Neuron (in vitro differentiated cells): ENCODE results near the gene AMDHD2.

Source experiments
- H2AFZ ChIP-seq: one replicate; pipeline ENCODE4 v1.6.1; 2013; ENCODE audit warnings: low read depth, mild to moderate bottlenecking, inconsistent platforms, low read length, moderate library complexity
- H3K27me3 ChIP-seq: one replicate; pipeline ENCODE4 v1.6.1; 2013; ENCODE audit warnings: low read length; ENCODE audit not compliant: insufficient read depth
- H3K36me3 ChIP-seq: one replicate; pipeline ENCODE4 v1.6.1; 2013; ENCODE audit warnings: low read length; ENCODE audit not compliant: insufficient read depth
- H3K4me1 ChIP-seq: one replicate; pipeline ENCODE4 v1.6.1; 2013; ENCODE audit warnings: low read length; ENCODE audit not compliant: insufficient read depth
- H3K4me3 ChIP-seq: 2 replicates; pipeline ENCODE4 v1.5.1; 2013; ENCODE audit warnings: mild to moderate bottlenecking, low read length, moderate library complexity
- H3K9me3 ChIP-seq: one replicate; pipeline ENCODE4 v1.6.1; 2013; ENCODE audit warnings: low read length

Gene AMDHD2

GRCh38 chr16:2511128-2511800 lies 8.9 kb upstream of the AMDHD2 start:
- no peaks in the 10 kb centered on the region for H3K9me3 ChIP-seq
- peaks cover 2% of the 10 kb centered on the region for H3K36me3 ChIP-seq
- H3K27me3 ChIP-seq: no peaks in the 10 kb centered on the region
- no peak overlapping the region for H3K4me3 ChIP-seq
- peaks cover 29% of the 10 kb centered on the region for H3K4me1 ChIP-seq
- no peak overlapping the region for H2AFZ ChIP-seq

- H3K4me1 ChIP-seq: peaks cover 29% of the 10 kb centered on the region
- H2AFZ ChIP-seq: no peak overlapping the region
- H3K4me3 ChIP-seq: no peak overlapping the region
- H3K27me3 ChIP-seq: no peaks in the 10 kb centered on the region
- no peaks in the 10 kb centered on the region for H3K9me3 ChIP-seq
- H3K36me3 ChIP-seq: peaks cover 6% of the 10 kb centered on the region
Measured at GRCh38 chr16:2511996-2512734, 8.0 kb upstream of the AMDHD2 start.

GRCh38 chr16:2512735-2513404 lies 7.3 kb upstream of the AMDHD2 start:
- Histone ChIP-seq H3K36me3 (peaks cover 6% of the 10 kb centered on the region), H2AFZ (peak overlapping the region; percentile 79), H3K27me3 (no peaks in the 10 kb centered on the region), H3K9me3 (no peaks in the 10 kb centered on the region), H3K4me3 (peak overlapping the region; percentile 54), H3K4me1 (peaks cover 29% of the 10 kb centered on the region)

- peak within 1 kb of the TSS; percentile 54 for H3K4me3 ChIP-seq
- H3K36me3 ChIP-seq: peaks cover 9% of the 10 kb centered on the region
- H3K9me3 ChIP-seq: no peaks in the 10 kb centered on the region
- no peaks in the 10 kb centered on the region for H3K27me3 ChIP-seq
- H3K4me1 ChIP-seq: peaks cover 32% of the 10 kb centered on the region
- peak within 1 kb of the TSS; percentile 79 for H2AFZ ChIP-seq
Measured at GRCh38 chr16:2513405-2514332, 6.5 kb upstream of the AMDHD2 start, which contains the start of gene ATP6V0C. TSS of gene ATP6V0C (plus strand) at chr16:2513952. CDS start at chr16:2514104, 152 bp downstream.

- peaks cover 9% of the 10 kb centered on the region for H3K36me3 ChIP-seq
- no peak overlapping the region for H2AFZ ChIP-seq
- peaks cover 40% of the 10 kb centered on the region for H3K4me1 ChIP-seq
- no peaks in the 10 kb centered on the region for H3K27me3 ChIP-seq
- H3K9me3 ChIP-seq: no peaks in the 10 kb centered on the region
- H3K4me3 ChIP-seq: peak overlapping the region; percentile 54
Measured at GRCh38 chr16:2514333-2515179, 5.6 kb upstream of the AMDHD2 start.

GRCh38 chr16:2515180-2515851 lies 4.9 kb upstream of the AMDHD2 start:
- Histone ChIP-seq H3K4me3 (peak overlapping the region; percentile 54), H2AFZ (no peak overlapping the region), H3K27me3 (no peaks in the 10 kb centered on the region), H3K36me3 (peaks cover 9% of the 10 kb centered on the region), H3K9me3 (no peaks in the 10 kb centered on the region), H3K4me1 (peaks cover 38% of the 10 kb centered on the region)

- Histone ChIP-seq H3K4me1 (peaks cover 46% of the 10 kb centered on the region), H2AFZ (no peak overlapping the region), H3K9me3 (no peaks in the 10 kb centered on the region), H3K4me3 (no peak overlapping the region), H3K27me3 (no peaks in the 10 kb centered on the region), H3K36me3 (peaks cover 9% of the 10 kb centered on the region)
Measured at GRCh38 chr16:2516391-2517240, 3.6 kb upstream of the AMDHD2 start.

- no peak overlapping the region for H2AFZ ChIP-seq
- H3K27me3 ChIP-seq: no peaks in the 10 kb centered on the region
- no peak overlapping the region for H3K4me3 ChIP-seq
- H3K9me3 ChIP-seq: no peaks in the 10 kb centered on the region
- H3K4me1 ChIP-seq: peaks cover 40% of the 10 kb centered on the region
- H3K36me3 ChIP-seq: peaks cover 10% of the 10 kb centered on the region
Measured at GRCh38 chr16:2517954-2518605, 2.1 kb upstream of the AMDHD2 start.

GRCh38 chr16:2518823-2519710 lies 1.1 kb upstream of the AMDHD2 start:
- H3K27me3 ChIP-seq: no peaks in the 10 kb centered on the region
- H3K9me3 ChIP-seq: no peaks in the 10 kb centered on the region
- H2AFZ ChIP-seq: no peak overlapping the region
- H3K36me3 ChIP-seq: peaks cover 20% of the 10 kb centered on the region
- H3K4me1 ChIP-seq: peaks cover 37% of the 10 kb centered on the region
- no peak overlapping the region for H3K4me3 ChIP-seq

- Histone ChIP-seq H2AFZ (no peak overlapping the region), H3K9me3 (no peaks in the 10 kb centered on the region), H3K4me1 (peaks cover 37% of the 10 kb centered on the region), H3K36me3 (peaks cover 25% of the 10 kb centered on the region), H3K27me3 (no peaks in the 10 kb centered on the region), H3K4me3 (peak overlapping the region; percentile 73)
Measured at GRCh38 chr16:2519711-2520080, 475 bp upstream of the AMDHD2 start.
